Progenitor cell of endocrine pancreas (in vitro differentiated cells): ENCODE data around the gene CAPN14. TPM values are rescaled to one million over a fixed set of nuclear protein-coding genes. Genes with fewer than 3 reads are reported as not detected.

Source experiments
- DNase-seq: peaks from one replicate; pipeline ENCODE4 v3.0.0; 2021; ENCODE audit warnings: low spot score; ENCODE audit not compliant: unreplicated experiment
- H3K27ac Mint-ChIP-seq: 2 replicates; pipeline ENCODE4 v1.8.0; 2021; ENCODE audit warnings: mild to moderate bottlenecking, moderate library complexity, mixed read lengths
- H3K27me3 Mint-ChIP-seq: 2 replicates; pipeline ENCODE4 v1.8.0; 2021; ENCODE audit warnings: mixed read lengths
- H3K36me3 Mint-ChIP-seq: 2 replicates; pipeline ENCODE4 v1.8.0; 2022; ENCODE audit warnings: mixed read lengths; ENCODE audit not compliant: insufficient read depth
- H3K4me1 Mint-ChIP-seq: 2 replicates; pipeline ENCODE4 v1.8.0; 2021; ENCODE audit warnings: low read depth, mixed read lengths
- H3K4me3 Mint-ChIP-seq: 2 replicates; pipeline ENCODE4 v1.8.0; 2021; ENCODE audit warnings: low read depth, mild to moderate bottlenecking, moderate library complexity, mixed read lengths
- H3K9me3 Mint-ChIP-seq: 2 replicates; pipeline ENCODE4 v1.8.0; 2021; ENCODE audit warnings: low read depth, mixed read lengths
- CTCF ChIP-seq: fragments of 200-600 bp; sonication (generic); IDR thresholded peaks from one replicate; pipeline ENCODE4 v1.5.0; 2021; ENCODE audit warnings: antibody characterized with exemption, mild to moderate bottlenecking; ENCODE audit not compliant: unreplicated experiment
- total RNA-seq: library from RNA; stranded (reverse); gene quantifications from 2 replicates; pipeline ENCODE4 v1.2.1, GENCODE V29; 2021

Gene CAPN14
- total RNA-seq, 1 donor from 2014 or later = 0.50 TPM

GRCh38 chr2:31233741-31234682 lies 16.7 kb upstream of the CAPN14 start, which contains the start of gene EHD3:
EHD3 (plus strand) TSS chr2:31234152; CDS start chr2:31234622, 470 bp downstream.
- H3K9me3 Mint-ChIP-seq = no peaks in the 10 kb centered on the region
- peak; percentile 81 for TF ChIP-seq CTCF
- peak within 1 kb of the TSS; percentile 78 for H3K4me3 Mint-ChIP-seq
- H3K27ac Mint-ChIP-seq = peak within 1 kb of the TSS; percentile 23
- peaks cover 4% of the 10 kb centered on the region for H3K27me3 Mint-ChIP-seq
- peaks cover 15% of the 10 kb centered on the region for H3K4me1 Mint-ChIP-seq
- peaks cover 1% of the 10 kb centered on the region for H3K36me3 Mint-ChIP-seq
- DNase-seq = peak; percentile 91

GRCh38 chr2:31233231-31233630 lies 15.9 kb upstream of the CAPN14 start:
- Mint-ChIP-seq H3K4me3 (peak overlapping the region; percentile 78), H3K27ac (peak overlapping the region; percentile 23), H3K9me3 (no peaks in the 10 kb centered on the region), H3K27me3 (peaks cover 4% of the 10 kb centered on the region), H3K36me3 (peaks cover 1% of the 10 kb centered on the region), H3K4me1 (peaks cover 15% of the 10 kb centered on the region)
- no peak for TF ChIP-seq CTCF
- no peak for DNase-seq

GRCh38 chr2:31232586-31232985 lies 15.3 kb upstream of the CAPN14 start:
- no peaks in the 10 kb centered on the region for H3K9me3 Mint-ChIP-seq
- TF ChIP-seq CTCF = no peak
- DNase-seq = no peak
- H3K36me3 Mint-ChIP-seq = no peaks in the 10 kb centered on the region
- H3K4me1 Mint-ChIP-seq = peaks cover 15% of the 10 kb centered on the region
- H3K27me3 Mint-ChIP-seq = peaks cover 5% of the 10 kb centered on the region
- H3K27ac Mint-ChIP-seq = no peak overlapping the region
- H3K4me3 Mint-ChIP-seq = no peak overlapping the region

GRCh38 chr2:31231571-31232302 lies 14.4 kb upstream of the CAPN14 start:
- no peak for TF ChIP-seq CTCF
- Mint-ChIP-seq H3K27me3 (peaks cover 11% of the 10 kb centered on the region), H3K9me3 (no peaks in the 10 kb centered on the region), H3K4me3 (no peak overlapping the region), H3K4me1 (peaks cover 15% of the 10 kb centered on the region), H3K36me3 (no peaks in the 10 kb centered on the region), H3K27ac (no peak overlapping the region)
- no peak for DNase-seq

- Mint-ChIP-seq H3K27ac (no peak overlapping the region), H3K4me1 (peaks cover 15% of the 10 kb centered on the region), H3K36me3 (no peaks in the 10 kb centered on the region), H3K4me3 (no peak overlapping the region), H3K9me3 (no peaks in the 10 kb centered on the region), H3K27me3 (peaks cover 11% of the 10 kb centered on the region)
- DNase-seq = no peak
- no peak for TF ChIP-seq CTCF
Measured at GRCh38 chr2:31230751-31231150, 13.4 kb upstream of the CAPN14 start.
